Endothelial cell of umbilical vein (primary cell): ENCODE results near the gene UBE2C. TPM values are rescaled to one million over a fixed set of nuclear protein-coding genes. Genes with fewer than 3 reads are reported as not detected.

ENCODE experiments used
- BruUV-seq: library from RNA; stranded (reverse); fragments of 400-500 nt; replicated peaks from 2 replicates; lab custom pipeline; 2021; lab: Mats Ljungman, UMichigan
- CTCF ChIA-PET: fragments of 300-600, 350-600 bp; sonication (Branson Sonifier 250); formaldehyde crosslinking; loops from one replicate; lab custom pipeline; 2021; ENCODE audit warnings: antibody characterized with exemption, inconsistent platforms; lab: Charles Lee
- POLR2A ChIA-PET: fragments of 300-600, 350-600 bp; sonication (Branson Sonifier 250); formaldehyde crosslinking; loops from one replicate; lab custom pipeline; 2021; ENCODE audit warnings: antibody characterized with exemption, inconsistent platforms; lab: Charles Lee
- DNase-seq: peaks from one replicate; pipeline ENCODE4 v3.0.0-alpha.2; 2011; ENCODE audit warnings: low read depth, low spot score
- FAIRE-seq: peaks from 2 replicates; lab custom pipeline; 2011; peaks lifted over from hg19 to GRCh38; lab: Jason Lieb, UNC
- H2AFZ ChIP-seq: 2 replicates; pipeline ENCODE4 v1.6.0; 2012; ENCODE audit warnings: low read depth, low read length, control low read depth, inconsistent platforms
- H3K27ac ChIP-seq: 2 replicates; pipeline ENCODE4 v1.5.1; 2011; ENCODE audit warnings: low read depth, mild to moderate bottlenecking, control low read depth, low read length, moderate library complexity; ENCODE audit not compliant: insufficient read depth
- H3K27me3 ChIP-seq, 2 experiments: 2 replicates each; pipeline versions ENCODE4 v1.6.0 to v1.6.1; 2011; ENCODE audit warnings: low read length in 2 of 2, mixed read lengths in 1 of 2; ENCODE audit not compliant: control insufficient read depth in 2 of 2, insufficient read depth in 2 of 2
- H3K36me3 ChIP-seq, 2 experiments: 2 replicates in 1 of 2; 3 replicates in 1 of 2; pipeline ENCODE4 v1.5.1; 2011; ENCODE audit warnings: low read length in 2 of 2, mild to moderate bottlenecking in 1 of 2, moderate library complexity in 1 of 2; ENCODE audit not compliant: control insufficient read depth in 2 of 2, insufficient read depth in 2 of 2; ENCODE audit errors: extremely low read depth in 1 of 2
- H3K4me1 ChIP-seq: 3 replicates; pipeline ENCODE4 v1.5.1; 2011; ENCODE audit warnings: mild to moderate bottlenecking, low read length; ENCODE audit not compliant: control insufficient read depth, insufficient read depth; ENCODE audit errors: extremely low read depth
- H3K4me2 ChIP-seq: 2 replicates; pipeline ENCODE4 v1.6.1; 2011; ENCODE audit warnings: low read length, control low read depth, mixed read lengths; ENCODE audit not compliant: insufficient read depth
- H3K4me3 ChIP-seq, 3 experiments: fragments of 200-600 bp in 1 of 3; sonication (generic), shearing (Covaris generic) in 1 of 3; replicated peaks in 1 of 3; 2 replicates each; pipeline ENCODE4 v1.5.1; 2011 to 2016; ENCODE audit warnings: control low read depth in 3 of 3, low read length in 3 of 3, mild to moderate bottlenecking in 2 of 3, inconsistent platforms in 1 of 3, low read depth in 1 of 3, moderate library complexity in 1 of 3; ENCODE audit not compliant: insufficient read depth in 1 of 3
- H3K79me2 ChIP-seq: 2 replicates; pipeline ENCODE4 v1.6.0; 2012; ENCODE audit warnings: low read length, inconsistent platforms; ENCODE audit not compliant: control insufficient read depth, insufficient read depth
- H3K9ac ChIP-seq: replicated peaks from 2 replicates; pipeline ENCODE3; 2011; ENCODE audit warnings: low read length, control low read depth; ENCODE audit not compliant: insufficient read depth; ENCODE audit errors: extremely low read depth
- H3K9me1 ChIP-seq: replicated peaks from 3 replicates; pipeline ENCODE4 v1.6.0; 2011; ENCODE audit warnings: mild to moderate bottlenecking, low read length; ENCODE audit not compliant: control insufficient read depth, insufficient read depth; ENCODE audit errors: extremely low read depth
- H3K9me3 ChIP-seq: replicated peaks from 2 replicates; pipeline ENCODE4 v1.5.1; 2012; ENCODE audit warnings: low read length, inconsistent platforms; ENCODE audit not compliant: control insufficient read depth, insufficient read depth
- H4K20me1 ChIP-seq: replicated peaks from 2 replicates; pipeline ENCODE3; 2011; ENCODE audit warnings: mild to moderate bottlenecking, low read length; ENCODE audit not compliant: control insufficient read depth, insufficient read depth; ENCODE audit errors: extremely low read depth
- EZH2 ChIP-seq: IDR thresholded peaks from 2 replicates; pipeline ENCODE4 v1.6.1; 2012; ENCODE audit warnings: borderline replicate concordance, low read depth, mild to moderate bottlenecking, moderate library complexity, low read length, inconsistent platforms; ENCODE audit not compliant: severe bottlenecking
- FOS ChIP-seq: IDR thresholded peaks from 2 replicates; pipeline ENCODE4 v1.6.1; 2011; ENCODE audit warnings: mild to moderate bottlenecking, low read length, moderate library complexity, borderline replicate concordance; ENCODE audit not compliant: insufficient read depth
- GATA2 ChIP-seq: IDR thresholded peaks from 2 replicates; pipeline ENCODE4 v1.7.0; 2011; ENCODE audit warnings: low read depth, mild to moderate bottlenecking, moderate library complexity, mixed read lengths, low read length; ENCODE audit not compliant: insufficient read length, insufficient read depth
- JUN ChIP-seq: IDR thresholded peaks from 2 replicates; pipeline ENCODE4 v1.6.1; 2011; ENCODE audit warnings: borderline replicate concordance, low read depth; ENCODE audit not compliant: insufficient read length, insufficient read depth
- MYC ChIP-seq: IDR thresholded peaks from one replicate; pipeline ENCODE4 v1.6.1; 2011; ENCODE audit warnings: mild to moderate bottlenecking, low read depth, low read length
- POLR2A ChIP-seq: IDR thresholded peaks from 2 replicates; pipeline ENCODE4 v1.6.1; 2012; ENCODE audit warnings: low read depth, mild to moderate bottlenecking, control low read depth, low read length
- POLR2AphosphoS5 ChIP-seq: IDR thresholded peaks from 2 replicates; pipeline ENCODE4 v1.6.1; 2012; ENCODE audit warnings: low read depth, mild to moderate bottlenecking, control low read depth, low read length, moderate library complexity; ENCODE audit not compliant: insufficient read depth
- dilution Hi-C: fragments of 300-500 bp; cut with MboI; formaldehyde crosslinking; loops from one replicate; pipeline ENCODE4 v1.15.0; 2019; ENCODE audit warnings: low sequenced_read_pairs; ENCODE audit not compliant: extremely low pct_ligation_motif_present
- intact Hi-C: fragments of 100-400 bp; cut with micrococcal nuclease; formaldehyde crosslinking; loops from one replicate; pipeline ENCODE4 v1.10.0; 2022
- polyA plus RNA-seq, 4 experiments: library from polyadenylated mRNA; depleted of rRNA in 3 of 4; stranded (reverse) in 3 of 4; unstranded in 1 of 4; fragments of >200 nt; gene quantifications; 2 replicates each; pipeline versions ENCODE4 v1.2.1 to v1.2.3, GENCODE V29; 2011 to 2012; ENCODE audit warnings: missing spikeins in 1 of 4
- total RNA-seq: library from RNA; stranded (reverse); gene quantifications from 2 replicates; pipeline ENCODE4 v1.2.3, GENCODE V29; 2021
- TF ChIP-seq, protein P1 (sequence below): IDR thresholded peaks from 2 replicates; pipeline ENCODE4 v1.6.1; 2011; ENCODE audit not compliant: insufficient read depth, insufficient read length
- TF ChIP-seq, protein P2 (sequence below), 2 donors: IDR thresholded peaks; 1 replicate in 1 of 2; 2 replicates in 1 of 2; pipeline ENCODE4 v1.5.1; 2011; ENCODE audit warnings: low read length in 2 of 2, mild to moderate bottlenecking in 2 of 2, moderate library complexity in 2 of 2, control low read depth in 1 of 2, inconsistent platforms in 1 of 2, low read depth in 1 of 2; ENCODE audit not compliant: insufficient read depth in 1 of 2; ENCODE audit errors: extremely low read depth in 1 of 2

The UBE2C gene
- total and polyA plus RNA-seq, 2 donors (not counting 3 experiments of a cell fraction or from before 2014, with no cell fraction given) = 129 to 130 TPM

DNA sequence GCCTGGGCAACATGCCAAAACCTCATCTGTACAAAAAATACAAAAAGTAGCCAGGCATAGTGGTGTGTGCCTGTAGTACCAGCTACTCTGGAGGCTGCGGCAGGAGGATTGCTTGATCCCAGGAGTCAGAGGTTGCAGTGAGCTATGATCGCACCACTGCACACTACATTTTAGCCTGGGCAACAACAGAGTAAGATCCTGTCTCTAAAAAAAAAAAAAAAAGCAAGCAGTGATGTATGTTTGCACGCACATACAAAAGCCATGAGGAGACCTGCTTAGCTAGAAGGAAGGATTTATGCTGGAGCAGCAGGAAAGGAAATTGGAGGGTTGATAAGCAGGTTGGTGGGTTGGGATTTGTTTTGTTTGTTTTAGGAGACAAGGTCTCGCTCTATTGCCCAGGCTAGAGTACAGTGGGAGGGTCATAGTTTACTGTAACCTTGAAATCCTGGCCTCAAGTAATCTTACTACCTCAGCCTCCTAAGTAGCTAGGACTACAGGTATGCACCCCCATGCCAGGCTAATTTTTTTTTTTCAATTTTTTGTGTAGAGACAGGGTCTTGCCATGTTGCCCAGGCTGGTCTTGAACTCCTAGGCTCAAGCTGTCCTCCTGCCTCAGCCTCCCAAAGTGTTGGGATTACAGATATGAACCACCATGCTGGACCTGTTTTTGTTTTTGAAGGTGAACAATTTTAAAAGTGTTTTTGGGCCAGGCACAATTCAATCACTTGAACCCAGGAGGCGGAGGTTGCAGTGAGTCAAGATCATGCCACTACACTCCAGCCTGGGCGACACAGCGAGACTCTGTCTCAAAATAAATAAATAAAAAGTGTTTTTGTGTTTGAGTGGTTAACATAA is 49.0 kb downstream of the UBE2C start:
- Histone ChIP-seq H3K4me2 (no peak overlapping the region), H3K27me3 (no peaks in the 10 kb centered on the region)
- peak; percentile 83 for FAIRE-seq

More for the DNA sequence above, 49.0 kb downstream of the UBE2C start:
- no peaks in the 10 kb centered on the region for H4K20me1 ChIP-seq
- H3K36me3 ChIP-seq = no peaks in the 10 kb centered on the region
- ChIA-PET POLR2A (interaction anchor here (0.7 kb wide), 1 partner anchor 96 kb away, joined by 3 read pairs; no protein-coding TSS in a partner anchor), CTCF (interaction anchor here (0.7 to 1.4 kb wide), 3 partner anchors 24 to 73 kb away, joined by 3 to 4 read pairs (median 3); partner anchors contain the start of gene PCIF1)
- peaks cover 10% of the 10 kb centered on the region for H3K4me1 ChIP-seq
- H3K9ac ChIP-seq = no peak overlapping the region
- no peak overlapping the region for H3K27ac ChIP-seq
- dilution Hi-C loops (no loop called here), intact Hi-C loops (no loop called here)
- BruUV-seq = no TSS peak
- no peak overlapping the region for H2AFZ ChIP-seq
- H3K9me1 ChIP-seq = no peaks in the 10 kb centered on the region
- no peak for TF ChIP-seq EZH2
- no peak for TF ChIP-seq GATA2
- no peak for TF ChIP-seq FOS
- TF ChIP-seq POLR2AphosphoS5 = no peak
- TF ChIP-seq, protein P1, sequence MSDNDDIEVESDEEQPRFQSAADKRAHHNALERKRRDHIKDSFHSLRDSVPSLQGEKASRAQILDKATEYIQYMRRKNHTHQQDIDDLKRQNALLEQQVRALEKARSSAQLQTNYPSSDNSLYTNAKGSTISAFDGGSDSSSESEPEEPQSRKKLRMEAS = no peak
- TF ChIP-seq JUN = no peak
- TF ChIP-seq, protein P2, sequence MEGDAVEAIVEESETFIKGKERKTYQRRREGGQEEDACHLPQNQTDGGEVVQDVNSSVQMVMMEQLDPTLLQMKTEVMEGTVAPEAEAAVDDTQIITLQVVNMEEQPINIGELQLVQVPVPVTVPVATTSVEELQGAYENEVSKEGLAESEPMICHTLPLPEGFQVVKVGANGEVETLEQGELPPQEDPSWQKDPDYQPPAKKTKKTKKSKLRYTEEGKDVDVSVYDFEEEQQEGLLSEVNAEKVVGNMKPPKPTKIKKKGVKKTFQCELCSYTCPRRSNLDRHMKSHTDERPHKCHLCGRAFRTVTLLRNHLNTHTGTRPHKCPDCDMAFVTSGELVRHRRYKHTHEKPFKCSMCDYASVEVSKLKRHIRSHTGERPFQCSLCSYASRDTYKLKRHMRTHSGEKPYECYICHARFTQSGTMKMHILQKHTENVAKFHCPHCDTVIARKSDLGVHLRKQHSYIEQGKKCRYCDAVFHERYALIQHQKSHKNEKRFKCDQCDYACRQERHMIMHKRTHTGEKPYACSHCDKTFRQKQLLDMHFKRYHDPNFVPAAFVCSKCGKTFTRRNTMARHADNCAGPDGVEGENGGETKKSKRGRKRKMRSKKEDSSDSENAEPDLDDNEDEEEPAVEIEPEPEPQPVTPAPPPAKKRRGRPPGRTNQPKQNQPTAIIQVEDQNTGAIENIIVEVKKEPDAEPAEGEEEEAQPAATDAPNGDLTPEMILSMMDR (IDR thresholded peaks at IDR 0.05; ENCODE audit: extremely low read depth in 1 of 2, insufficient read depth in 1 of 2, low read depth in 1 of 2, low read length in 2 of 2) = no peak
- TF ChIP-seq MYC = no peak
- no peak for TF ChIP-seq POLR2A
- peaks cover 3% of the 10 kb centered on the region for H3K79me2 ChIP-seq
- DNase-seq = no peak
- no peak overlapping the region for H3K4me3 ChIP-seq
- no peaks in the 10 kb centered on the region for H3K9me3 ChIP-seq
